Measurements from ENCODE around the gene LEP.
A peak's percentile ranks its signal among the peaks of the same experiment; 100 is the strongest.
"Not testable (repeated sequence)": the region's sequence is repeated elsewhere in the genome, so short reads cannot be mapped to it uniquely, and the experiment has no call there.

Gene LEP

DNA sequence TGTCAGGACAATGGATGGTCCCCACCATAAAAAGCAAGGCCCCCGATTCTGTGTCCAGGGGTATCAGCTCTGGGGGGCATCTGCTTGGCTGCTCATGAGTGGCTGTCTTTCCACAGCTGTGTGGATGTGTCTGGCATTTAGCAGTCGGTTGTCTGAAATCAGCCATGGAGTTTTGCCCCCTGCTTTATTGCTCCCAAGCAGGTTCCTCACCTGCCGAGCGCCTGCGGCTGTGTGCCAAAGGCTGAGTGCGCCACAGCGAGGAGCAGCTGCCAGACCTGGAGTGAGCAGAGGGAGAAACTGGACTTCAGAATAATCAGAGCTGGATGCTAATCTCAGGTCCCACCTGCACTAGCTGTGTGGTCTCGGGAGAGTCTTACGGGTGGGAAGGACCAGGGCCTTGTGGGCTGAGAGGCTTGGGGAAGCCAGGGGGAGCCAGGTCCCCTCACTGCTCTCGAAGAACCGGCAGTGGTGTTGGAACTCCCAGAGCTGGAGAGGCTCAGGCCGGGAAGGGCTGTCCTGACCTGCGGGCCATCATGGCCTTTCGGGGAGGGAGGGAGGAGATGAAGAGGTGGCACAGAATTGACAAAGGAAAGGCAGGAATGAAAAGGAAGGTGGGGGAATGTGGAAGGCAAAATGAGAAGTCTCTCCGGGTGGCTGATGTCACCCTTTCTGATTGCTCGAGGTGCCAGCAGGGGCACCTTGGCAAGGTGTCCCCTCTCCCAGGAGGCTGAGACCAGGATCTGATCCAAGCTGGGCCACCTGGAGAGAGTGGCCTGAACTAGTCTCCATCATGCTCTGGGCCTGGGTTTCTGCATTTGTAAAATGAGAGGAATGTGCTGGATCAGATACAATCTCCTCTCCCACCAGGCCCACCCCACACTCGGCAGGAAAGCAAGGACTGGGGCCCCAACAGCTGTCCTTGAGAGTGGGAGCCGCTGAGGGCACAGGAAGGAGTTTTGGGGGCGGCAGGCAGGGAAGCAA, 30.2 kb upstream of the LEP start:
- no peak for DNase-seq (ENCODE audit: low read depth in 2 of 2)

DNA sequence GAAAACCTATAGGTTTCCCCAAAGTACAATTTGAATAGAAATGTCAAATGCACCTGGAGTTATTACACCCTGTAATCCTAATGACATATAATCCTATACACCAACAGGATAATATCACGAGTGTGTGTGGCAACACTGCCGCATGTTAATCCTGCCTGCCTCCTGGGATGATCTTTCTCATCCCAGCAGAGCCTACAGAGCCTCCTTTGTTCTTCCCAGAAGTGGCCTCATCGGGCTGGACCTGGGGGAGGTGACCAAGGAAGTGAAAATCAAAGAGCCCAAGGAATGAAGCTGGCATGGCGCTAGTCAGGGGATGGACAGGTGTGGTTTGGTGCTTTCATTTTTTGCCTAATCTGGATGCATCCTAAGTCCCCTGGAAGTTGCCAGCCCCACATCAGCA, 29.5 kb upstream of the LEP start:
- DNase-seq (ENCODE audit: low read depth in 2 of 2), result no peak

DNA sequence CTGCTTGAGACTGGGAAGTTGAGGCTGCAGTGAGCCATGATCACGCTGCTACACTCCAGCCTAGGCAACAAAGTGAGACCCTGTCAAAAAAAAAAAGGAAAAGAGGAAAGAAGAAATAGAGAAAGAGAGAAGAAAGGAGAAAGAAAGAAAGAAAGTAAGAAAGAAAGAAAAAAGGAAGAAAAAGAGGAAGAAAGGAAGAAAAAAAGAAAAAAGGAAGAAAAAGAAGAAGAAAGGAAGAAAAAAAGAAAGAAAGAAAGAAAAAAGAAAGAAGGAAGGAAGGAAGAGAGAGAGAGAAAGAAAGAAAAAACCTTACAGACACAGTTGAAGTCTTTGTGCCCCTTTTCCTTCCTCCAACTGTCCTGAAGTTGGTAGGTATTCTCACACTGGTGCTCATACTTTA, 26.6 kb upstream of the LEP start:
- no peak for DNase-seq (ENCODE audit: low read depth in 2 of 2)

DNA sequence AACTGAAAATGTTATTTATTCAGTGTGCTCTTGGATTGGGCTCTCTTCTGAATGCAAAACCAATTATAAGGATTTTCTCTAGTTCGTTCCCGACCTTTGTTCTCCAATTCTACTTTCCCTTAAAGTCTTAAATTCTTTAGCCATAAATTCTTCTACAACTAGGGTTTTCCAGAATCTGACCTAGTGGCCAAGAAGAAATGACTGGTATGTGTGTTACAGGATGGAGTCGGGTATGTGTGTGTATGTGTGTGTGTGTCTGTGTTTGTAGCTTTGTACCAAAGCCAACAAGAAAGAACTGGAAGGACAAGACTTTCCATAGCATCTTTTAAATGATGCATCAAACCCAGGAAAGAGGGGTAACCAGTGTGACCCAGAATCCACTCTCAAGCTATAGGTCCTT, 25.8 kb upstream of the LEP start:
- peak in 1 of 2 experiments; percentile 39 for DNase-seq (ENCODE audit: low read depth in 2 of 2)

DNA sequence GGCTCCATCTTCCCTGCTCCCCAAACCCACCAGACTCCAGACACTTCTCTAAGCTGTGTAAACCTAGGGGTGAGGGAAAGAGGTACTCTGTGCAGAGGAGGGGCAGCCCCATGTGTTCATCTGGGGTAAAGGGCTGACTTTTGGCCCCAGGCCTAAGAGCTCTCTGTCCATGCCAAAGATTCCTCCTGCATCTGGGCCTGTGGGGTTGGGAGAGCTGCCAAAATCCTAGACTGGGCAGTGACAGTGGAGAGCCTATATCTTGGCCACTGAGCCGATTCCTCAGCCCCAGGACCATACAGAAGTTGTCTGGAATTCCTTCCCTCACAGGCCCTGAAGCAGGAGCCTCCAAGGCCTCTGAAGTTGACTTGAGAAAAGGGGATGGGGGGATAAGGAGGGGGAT, 25.3 kb upstream of the LEP start:
- DNase-seq (ENCODE audit: low read depth in 2 of 2), result no peak

DNA sequence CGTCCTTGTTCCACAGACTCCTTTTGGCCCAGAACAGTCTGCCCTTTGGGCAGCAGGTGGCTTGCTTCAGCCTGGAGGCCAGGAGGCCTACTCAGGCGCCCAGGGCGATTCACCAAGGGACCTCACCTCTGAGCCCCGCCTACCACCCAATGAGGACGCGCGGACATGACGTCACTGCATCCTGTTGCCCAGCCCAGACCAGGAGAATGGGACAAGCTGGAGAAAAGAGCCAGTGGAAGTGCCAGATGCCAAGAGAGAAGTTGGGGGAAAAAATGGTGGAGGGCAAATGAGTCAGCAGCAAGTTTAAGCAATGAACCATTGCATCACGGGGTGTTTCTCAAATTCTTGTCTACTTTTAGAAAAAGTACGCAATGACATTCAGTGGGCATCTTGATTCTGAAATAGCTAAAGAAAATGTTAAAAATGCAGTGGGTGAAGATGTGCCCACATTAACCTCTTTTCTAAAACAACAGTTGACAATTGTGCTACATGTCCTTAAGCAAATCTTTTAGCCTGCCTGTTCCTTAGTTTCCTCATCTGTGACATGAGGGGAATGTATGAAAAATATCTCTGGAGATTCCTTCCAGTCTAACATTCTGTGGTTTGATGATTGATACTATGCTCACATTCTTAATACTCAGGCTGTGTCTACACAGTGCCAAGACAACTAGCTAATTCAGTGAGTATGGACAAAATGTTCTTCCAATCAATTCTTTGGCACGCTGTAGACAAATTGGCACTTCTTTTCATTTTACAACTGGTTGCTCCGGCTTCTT, 23.9 kb upstream of the LEP start:
- no peak for DNase-seq (ENCODE audit: low read depth in 2 of 2)

DNA sequence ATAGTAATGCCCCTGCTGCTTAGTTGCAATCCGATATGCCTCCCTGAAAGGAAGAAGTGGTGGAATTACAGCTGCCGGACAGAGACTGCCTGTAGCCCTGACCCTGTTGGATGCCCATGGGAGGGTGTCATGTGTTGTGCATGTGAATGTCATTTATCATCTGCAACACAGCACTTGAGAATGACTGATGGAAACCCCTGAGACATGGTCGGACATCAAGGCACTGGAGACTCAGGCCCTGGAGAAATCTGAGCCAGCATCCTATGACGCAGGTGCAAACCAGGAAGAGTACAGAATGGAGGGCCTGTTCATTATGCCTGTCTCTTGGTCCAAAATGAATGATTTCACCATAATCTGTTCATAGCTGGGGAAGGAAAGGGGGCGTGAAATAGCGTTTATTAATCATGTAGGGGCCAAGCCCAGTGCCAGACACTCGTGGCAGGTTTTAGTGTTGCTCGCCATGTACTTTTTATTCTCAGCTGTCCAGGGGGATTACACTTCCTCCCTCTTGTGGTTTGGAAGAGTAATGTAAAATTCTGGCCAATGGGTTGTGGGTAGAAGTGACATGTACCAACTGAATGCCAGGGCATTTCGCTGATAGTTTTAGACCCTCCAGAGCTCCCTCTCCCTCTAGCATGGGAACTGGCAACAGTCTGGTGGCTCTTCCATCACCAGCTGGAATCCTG, 23.0 kb upstream of the LEP start:
- no peak for DNase-seq (ENCODE audit: low read depth in 2 of 2)

DNA sequence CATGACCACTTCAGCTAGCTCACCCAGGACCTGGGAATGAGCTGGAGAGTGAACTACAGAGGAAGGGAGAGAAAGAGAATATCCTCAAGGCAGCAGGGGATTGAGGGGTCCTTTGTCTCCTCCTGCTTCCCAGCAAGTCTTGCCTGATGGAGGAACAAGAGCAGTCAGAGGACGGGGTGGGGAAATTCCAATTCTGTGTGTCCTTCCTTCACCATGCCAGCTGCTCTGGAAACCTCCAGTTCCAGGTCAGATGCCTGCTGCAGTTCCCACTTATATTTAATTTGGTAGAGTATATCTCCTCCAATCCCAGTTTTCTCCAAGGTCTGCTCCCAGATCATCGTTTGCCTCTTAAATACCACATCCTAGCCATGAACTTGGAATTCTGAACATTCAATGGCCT, 21.4 kb upstream of the LEP start:
- DNase-seq (ENCODE audit: low read depth in 2 of 2), result no peak

DNA sequence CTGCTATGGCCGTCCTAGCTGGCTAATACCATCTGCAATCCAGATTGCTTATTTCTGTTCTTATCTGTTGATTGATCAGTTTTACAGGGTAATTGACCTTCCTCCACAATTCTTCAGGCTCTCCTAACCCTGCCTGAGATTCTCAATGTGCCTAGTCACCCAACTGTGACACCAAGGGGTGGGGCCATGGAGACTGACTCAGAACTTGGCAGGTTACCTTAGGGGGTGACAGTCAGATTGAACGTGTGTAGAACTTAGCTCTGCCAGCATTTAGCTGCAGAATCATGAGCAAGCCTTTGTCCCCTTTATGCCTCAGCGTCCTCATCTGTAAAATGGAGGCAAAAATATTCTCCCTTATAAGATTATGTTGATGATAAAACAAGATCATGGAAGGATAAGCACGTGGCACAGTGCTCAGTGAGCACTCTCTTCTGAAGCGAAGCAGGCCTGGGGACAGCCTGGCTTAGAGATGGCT, 19.1 kb upstream of the LEP start:
- DNase-seq (ENCODE audit: low read depth in 2 of 2), result peak in 1 of 2 experiments; percentile 24

DNA sequence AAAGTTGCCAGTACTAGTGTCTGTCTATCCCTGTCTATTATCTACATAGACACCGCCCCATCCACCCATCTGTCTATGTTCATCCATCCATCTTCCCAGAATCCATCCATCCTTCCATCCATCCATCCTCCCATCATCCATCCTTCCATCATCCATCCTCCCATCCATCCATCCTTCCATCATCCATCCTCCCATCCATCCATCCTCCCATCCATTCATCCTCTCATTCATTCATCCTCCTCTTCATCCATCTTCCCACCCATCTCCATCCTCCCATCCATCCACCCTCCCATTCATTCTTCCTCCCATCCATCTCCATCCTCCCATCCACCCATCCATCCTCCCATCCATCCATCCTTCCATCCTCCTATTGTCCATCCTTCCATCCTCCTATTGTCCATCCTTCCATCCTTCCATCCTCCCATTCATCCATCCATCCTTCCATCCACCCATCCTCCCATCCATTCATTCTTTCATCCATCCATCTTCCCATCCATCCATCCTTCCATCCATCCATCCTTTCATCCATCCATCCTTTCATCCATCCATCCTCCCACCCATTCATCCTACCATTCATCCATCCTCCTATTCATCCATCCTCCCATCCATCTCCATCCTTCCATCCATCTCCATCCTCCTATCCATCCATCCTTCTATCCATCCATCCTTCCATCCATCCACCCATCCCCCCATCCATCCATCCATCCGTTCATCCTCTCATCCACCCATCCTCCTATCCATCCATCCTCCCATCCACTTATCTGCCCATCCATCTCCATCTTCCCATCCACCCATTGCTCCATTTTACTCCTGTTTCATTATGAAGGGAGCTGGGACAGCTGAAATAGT, 14.7 kb upstream of the LEP start:
- no peak for DNase-seq (ENCODE audit: low read depth in 2 of 2)

DNA sequence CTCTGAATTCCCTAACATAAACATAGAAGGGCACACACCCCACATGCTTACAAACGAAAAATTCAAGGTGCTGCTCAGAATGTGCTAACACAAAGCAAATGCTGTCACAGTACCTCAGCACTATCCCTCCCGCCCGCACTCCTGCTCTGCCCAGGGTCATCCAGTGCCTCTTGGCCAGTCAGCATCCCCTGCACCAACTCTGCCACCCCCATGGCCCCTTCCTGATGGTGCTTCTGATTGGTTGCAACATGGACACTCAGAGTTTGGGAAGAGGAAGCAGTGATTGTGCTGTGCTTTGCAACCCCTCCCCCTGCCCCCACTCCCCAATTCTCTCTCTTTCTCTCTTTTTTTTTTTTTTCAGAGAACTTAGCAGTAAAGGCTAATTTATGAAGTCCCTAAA, 13.8 kb upstream of the LEP start:
- DNase-seq (ENCODE audit: low read depth in 2 of 2), result no peak

DNA sequence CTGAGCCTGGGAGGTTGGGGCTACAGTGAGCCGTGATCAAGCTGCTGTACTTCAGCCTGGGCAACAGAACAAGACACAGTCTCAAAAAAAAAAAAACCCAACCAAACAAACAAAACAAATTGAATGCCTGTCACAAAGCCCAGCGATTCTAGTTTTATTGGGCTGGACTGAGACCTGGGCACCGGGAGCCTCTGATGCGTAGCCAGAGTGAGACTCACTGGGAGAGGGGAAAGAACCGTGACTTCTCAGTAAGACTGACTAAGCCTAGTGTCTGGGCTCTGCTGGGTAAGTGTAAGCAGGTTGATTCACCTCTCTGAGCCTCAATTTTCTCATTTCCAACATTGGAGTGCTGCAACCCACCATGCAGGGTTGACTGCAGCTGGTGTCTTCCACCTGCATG, 10.1 kb upstream of the LEP start:
- no peak for DNase-seq (ENCODE audit: low read depth in 2 of 2)

DNA sequence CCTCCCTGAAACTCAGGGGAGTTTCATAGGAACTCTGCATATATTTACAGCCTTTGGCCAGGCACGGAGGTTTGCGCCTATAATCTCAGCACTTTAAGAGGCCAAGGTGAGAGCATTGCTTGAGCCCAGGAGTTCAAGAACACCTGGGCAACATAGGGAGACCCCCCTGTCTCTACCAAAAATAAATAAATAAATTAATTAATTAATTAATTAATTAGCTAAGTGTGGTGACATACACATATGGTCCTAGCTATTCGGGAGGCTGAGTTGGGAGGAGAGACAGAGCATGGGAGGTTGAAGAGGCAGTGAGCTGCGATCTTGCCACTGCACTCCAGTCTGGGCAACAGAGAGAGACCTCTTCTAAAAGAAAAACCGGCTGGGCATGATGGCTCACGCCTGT, 9.4 kb upstream of the LEP start:
- DNase-seq (ENCODE audit: low read depth in 2 of 2), result no peak

DNA sequence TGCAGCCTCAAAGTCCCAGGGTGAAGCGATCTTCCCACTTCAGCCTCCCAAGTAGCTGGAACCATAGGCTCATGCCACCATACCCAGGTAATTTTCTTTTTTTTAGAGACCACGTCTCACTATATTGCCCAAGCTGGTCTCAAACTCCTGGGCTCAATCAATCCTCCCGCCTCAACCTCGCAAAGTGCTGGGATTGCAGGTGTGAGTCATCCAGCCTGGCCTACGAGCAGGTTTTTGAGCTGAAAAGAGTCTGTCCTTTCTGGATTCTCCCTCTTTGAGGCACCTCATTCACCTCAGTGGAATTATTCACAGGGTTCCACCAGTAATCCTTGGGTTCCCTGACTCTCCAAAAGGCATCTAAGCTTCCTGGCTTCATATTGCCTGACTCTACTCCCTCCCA, 7.6 kb upstream of the LEP start:
- no peak for DNase-seq (ENCODE audit: low read depth in 2 of 2)

DNA sequence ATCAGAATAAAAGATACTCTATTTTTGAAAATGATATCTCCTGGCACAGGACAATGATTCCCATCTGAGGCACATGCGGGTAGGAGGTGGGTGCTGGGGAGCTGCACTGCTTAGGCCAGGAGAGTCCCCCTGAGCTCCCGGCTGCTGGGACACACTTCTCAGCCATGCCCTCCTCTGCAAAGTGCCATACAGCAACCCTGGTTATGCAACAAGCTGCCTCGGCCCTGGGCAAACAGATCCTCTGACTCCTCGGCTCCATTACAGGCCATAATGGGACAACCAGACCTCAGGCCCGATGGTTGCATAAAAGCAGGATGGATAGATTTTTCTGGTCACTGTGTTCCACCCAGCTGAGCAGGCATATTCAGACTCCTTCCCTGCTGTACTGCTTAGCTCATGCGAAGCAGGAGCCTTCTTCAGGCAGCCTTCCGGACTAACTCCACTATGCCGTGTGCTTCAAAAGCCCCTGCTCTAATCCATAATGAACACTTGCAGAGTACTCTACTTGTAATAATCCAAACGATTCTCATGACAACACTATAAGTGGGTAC, 6.5 kb upstream of the LEP start:
- DNase-seq (ENCODE audit: low read depth in 2 of 2), result no peak

DNA sequence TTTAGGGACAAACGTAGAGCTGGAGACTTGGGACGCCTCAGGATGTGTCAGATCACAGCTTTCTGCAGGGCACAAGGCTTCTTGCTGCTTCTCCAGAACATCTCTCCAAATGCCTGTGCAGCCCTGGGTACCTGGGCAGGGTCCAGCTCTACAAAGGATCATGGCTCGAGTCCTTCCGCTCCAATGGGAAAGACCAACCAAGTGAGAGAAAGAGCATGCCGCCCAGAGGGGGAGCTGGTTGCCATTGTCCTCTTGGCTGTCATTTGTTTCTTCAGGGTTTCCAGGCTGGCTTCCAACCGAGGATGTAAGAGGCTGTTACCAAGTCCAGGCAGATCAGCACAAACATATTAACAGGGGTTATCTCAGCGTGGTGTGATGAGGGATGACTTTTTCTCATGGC, 5.6 kb upstream of the LEP start:
- no peak for DNase-seq (ENCODE audit: low read depth in 2 of 2)

DNA sequence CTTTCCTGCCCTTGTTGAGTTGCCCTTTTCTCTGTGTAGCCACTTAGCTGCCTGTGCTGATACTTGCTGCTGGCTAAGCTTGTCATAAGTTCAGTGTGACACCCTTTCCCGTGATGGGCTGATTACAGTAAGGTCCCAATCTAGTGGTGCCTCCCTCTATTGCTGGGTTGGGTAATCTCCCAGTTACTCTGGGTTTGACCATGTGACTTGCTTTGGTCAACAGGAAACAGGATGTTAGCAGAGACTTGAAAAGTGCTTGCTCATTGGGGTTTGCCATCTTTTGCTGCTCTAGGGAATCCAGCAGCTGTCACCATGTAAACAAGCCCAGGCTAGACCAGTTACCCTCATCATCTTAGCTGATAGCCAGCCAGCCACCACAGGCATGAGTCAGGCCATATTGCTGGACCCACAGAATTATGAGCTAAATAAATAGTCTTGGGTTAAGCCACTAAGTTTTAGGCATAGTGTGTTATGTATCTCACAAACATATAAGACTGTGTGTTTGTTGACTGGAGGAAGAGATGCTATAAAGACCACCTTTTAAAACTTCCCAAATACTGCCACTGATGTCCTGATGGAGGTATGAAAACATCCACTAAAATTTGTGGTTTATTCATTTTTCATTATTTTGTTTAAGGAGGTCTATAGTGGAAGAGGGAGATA, 4.0 kb upstream of the LEP start:
- no peak for DNase-seq (ENCODE audit: low read depth in 2 of 2)

DNA sequence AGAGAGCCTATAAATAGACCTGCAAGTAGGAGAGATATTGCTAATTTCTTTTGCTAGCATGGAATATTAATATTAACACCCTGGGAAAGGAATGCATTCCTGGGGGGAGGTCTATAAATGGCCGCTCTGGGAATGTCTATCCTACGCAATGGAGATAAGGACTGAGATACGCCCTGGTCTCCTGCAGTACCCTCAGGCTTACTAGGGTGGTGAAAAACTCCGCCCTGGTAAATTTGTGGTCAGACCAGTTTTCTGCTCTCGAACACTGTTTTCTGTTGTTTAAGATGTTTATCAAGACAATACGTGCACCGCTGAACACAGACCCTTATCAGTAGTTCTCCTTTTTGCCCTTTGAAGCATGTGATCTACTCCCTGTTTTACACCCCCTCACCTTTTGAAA, 1.9 kb upstream of the LEP start:
- not testable (repeated sequence) for DNase-seq (ENCODE audit: low read depth in 2 of 2)

DNA sequence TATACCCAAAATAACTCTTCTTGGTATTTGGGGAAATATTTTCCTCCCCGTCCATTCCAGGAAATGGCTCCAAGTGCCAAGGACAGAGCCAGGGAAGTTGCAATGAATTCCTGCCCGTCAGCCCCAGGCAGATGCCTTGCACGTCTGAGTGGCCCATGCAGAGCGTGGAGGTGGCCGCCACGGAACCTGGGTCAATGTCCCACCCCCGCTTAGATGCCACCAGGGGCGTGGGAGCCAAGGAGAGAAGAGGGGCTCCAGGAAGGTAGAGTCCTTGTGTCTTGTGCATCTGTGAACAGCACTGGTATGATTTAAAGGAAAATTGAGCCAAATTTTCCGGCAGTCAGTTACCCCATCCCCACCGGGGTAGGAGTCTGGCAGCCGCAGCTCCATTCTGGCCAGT, 1.6 kb downstream of the LEP start:
- DNase-seq (ENCODE audit: low read depth in 2 of 2), result no peak

DNA sequence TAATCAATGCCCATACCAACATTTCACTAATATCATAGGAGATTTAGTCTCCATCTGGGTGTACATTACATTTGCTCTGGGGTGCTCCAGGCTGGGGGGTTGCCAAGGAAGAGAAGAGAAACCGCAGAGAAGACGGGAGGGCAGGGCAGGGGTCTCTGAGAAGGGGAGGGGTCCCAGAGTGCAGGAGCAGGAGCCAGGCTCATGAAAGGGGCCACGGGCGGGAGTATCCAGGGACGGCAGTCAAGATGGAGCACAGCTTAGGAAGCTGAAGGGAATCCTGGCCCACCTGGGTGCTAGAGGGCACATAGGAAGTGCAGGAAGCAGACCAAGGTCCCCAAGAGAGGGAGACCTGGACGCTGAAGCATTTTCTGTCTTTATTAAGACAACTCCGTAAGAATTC, 2.2 kb downstream of the LEP start:
- no peak for DNase-seq (ENCODE audit: low read depth in 2 of 2)

DNA sequence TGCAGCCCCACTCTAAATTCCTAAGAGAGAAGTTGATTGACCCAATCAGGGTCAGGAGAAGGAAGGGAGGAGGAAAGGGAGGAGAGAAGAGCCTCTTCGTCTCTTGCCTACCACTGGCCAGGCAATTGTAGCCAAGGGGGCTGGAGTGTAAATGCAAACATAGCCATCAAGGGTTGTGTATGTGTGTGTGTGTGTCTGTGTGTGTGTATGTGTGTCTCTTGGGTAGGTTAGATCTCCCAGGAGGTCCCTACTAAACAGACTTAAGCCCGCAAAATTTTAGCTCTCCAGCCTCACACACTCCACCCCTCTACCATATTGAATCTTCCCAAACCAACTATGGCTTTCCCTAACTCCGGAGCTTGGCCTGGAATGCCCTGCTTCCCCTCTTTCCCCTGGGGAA, 3.8 kb downstream of the LEP start:
- DNase-seq (ENCODE audit: low read depth in 2 of 2), result no peak
